HL-60 (cell line): ENCODE data around the gene CFAP54.

Experiments
- GABPA ChIP-seq: IDR thresholded peaks from 2 replicates; pipeline ENCODE4 v1.6.1; 2012; ENCODE audit warnings: low read depth
- POLR2AphosphoS5 ChIP-seq: IDR thresholded peaks from 2 replicates; pipeline ENCODE4 v1.6.1; 2012; ENCODE audit warnings: low read depth
- SPI1 ChIP-seq: IDR thresholded peaks from 2 replicates; pipeline ENCODE4 v1.6.1; 2012; ENCODE audit warnings: low read depth, mild to moderate bottlenecking, borderline replicate concordance
- TF ChIP-seq, protein P1 (sequence below): IDR thresholded peaks from one replicate; pipeline ENCODE4 v1.5.1; 2011; ENCODE audit warnings: low read length, control low read depth, inconsistent platforms; ENCODE audit not compliant: insufficient read depth
- TF ChIP-seq, protein P2 (sequence below): IDR thresholded peaks from 2 replicates; pipeline ENCODE4 v1.6.1; 2012; ENCODE audit warnings: low read depth; ENCODE audit not compliant: insufficient replicate concordance

DNA sequence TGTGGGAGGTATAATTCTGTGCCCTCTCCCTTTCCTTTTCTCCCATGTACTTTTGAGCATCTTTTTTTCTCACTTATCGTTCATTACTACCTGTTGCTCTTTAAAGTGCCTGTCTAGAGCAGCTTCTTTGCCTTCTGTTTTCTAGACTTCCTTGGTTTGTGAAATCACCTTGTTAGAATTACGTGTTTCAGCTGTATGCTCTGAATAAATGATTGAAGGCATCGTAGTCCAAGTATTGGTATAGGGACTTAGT is 419.0 kb downstream of the CFAP54 start:
- TF ChIP-seq, protein P1, sequence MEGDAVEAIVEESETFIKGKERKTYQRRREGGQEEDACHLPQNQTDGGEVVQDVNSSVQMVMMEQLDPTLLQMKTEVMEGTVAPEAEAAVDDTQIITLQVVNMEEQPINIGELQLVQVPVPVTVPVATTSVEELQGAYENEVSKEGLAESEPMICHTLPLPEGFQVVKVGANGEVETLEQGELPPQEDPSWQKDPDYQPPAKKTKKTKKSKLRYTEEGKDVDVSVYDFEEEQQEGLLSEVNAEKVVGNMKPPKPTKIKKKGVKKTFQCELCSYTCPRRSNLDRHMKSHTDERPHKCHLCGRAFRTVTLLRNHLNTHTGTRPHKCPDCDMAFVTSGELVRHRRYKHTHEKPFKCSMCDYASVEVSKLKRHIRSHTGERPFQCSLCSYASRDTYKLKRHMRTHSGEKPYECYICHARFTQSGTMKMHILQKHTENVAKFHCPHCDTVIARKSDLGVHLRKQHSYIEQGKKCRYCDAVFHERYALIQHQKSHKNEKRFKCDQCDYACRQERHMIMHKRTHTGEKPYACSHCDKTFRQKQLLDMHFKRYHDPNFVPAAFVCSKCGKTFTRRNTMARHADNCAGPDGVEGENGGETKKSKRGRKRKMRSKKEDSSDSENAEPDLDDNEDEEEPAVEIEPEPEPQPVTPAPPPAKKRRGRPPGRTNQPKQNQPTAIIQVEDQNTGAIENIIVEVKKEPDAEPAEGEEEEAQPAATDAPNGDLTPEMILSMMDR = no peak
- TF ChIP-seq GABPA (no peak), POLR2AphosphoS5 (no peak), SPI1 (no peak)
- TF ChIP-seq, protein P2, sequence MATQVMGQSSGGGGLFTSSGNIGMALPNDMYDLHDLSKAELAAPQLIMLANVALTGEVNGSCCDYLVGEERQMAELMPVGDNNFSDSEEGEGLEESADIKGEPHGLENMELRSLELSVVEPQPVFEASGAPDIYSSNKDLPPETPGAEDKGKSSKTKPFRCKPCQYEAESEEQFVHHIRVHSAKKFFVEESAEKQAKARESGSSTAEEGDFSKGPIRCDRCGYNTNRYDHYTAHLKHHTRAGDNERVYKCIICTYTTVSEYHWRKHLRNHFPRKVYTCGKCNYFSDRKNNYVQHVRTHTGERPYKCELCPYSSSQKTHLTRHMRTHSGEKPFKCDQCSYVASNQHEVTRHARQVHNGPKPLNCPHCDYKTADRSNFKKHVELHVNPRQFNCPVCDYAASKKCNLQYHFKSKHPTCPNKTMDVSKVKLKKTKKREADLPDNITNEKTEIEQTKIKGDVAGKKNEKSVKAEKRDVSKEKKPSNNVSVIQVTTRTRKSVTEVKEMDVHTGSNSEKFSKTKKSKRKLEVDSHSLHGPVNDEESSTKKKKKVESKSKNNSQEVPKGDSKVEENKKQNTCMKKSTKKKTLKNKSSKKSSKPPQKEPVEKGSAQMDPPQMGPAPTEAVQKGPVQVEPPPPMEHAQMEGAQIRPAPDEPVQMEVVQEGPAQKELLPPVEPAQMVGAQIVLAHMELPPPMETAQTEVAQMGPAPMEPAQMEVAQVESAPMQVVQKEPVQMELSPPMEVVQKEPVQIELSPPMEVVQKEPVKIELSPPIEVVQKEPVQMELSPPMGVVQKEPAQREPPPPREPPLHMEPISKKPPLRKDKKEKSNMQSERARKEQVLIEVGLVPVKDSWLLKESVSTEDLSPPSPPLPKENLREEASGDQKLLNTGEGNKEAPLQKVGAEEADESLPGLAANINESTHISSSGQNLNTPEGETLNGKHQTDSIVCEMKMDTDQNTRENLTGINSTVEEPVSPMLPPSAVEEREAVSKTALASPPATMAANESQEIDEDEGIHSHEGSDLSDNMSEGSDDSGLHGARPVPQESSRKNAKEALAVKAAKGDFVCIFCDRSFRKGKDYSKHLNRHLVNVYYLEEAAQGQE = no peak
